Left lung (tissue), 14 donors: ENCODE results near the gene S100PBP. TPM values are rescaled to one million over a fixed set of nuclear protein-coding genes. Genes with fewer than 3 reads are reported as not detected.

Source experiments
- ATAC-seq: fragments of 200-7000 bp; cut with Tn5 transposase; one replicate; pipeline ENCODE4 v1.9.1; 2020; ENCODE audit warnings: moderate library complexity
- DNase-seq, 4 donors: peaks; one replicate each; pipeline ENCODE4 v3.0.0-alpha.2; 2013 to 2020
- H3K27ac ChIP-seq, 2 donors: fragments of 200-600 bp; sonication (generic) in 1 of 2; one replicate each; pipeline versions ENCODE4 v1.5.0 to v1.8.0; 2020 to 2021
- H3K27me3 ChIP-seq, 2 donors: fragments of 200-600 bp; sonication (generic) in 1 of 2; one replicate each; pipeline versions ENCODE4 v1.5.0 to v1.8.0; 2020 to 2021
- H3K36me3 ChIP-seq, 2 donors: fragments of 200-600 bp; sonication (generic) in 1 of 2; one replicate each; pipeline versions ENCODE4 v1.5.0 to v1.8.0; 2020 to 2021
- H3K4me1 ChIP-seq, 2 donors: fragments of 200-600 bp; one replicate each; pipeline ENCODE4 v1.8.0; 2021
- H3K4me3 ChIP-seq, 2 donors: fragments of 200-600 bp; sonication (generic) in 1 of 2; one replicate each; pipeline versions ENCODE4 v1.5.0 to v1.8.0; 2020 to 2021; ENCODE audit warnings: mild to moderate bottlenecking in 1 of 2
- H3K9me3 ChIP-seq, 2 donors: fragments of 200-600 bp; sonication (generic) in 1 of 2; one replicate each; pipeline versions ENCODE4 v1.5.0 to v1.8.0; 2020 to 2021
- CTCF ChIP-seq, 2 donors: fragments of 200-600 bp; sonication (generic) in 1 of 2; IDR thresholded peaks; one replicate each; pipeline versions ENCODE4 v1.5.0 to v1.8.0; 2021; ENCODE audit warnings: antibody characterized with exemption in 2 of 2
- intact Hi-C, 2 donors: fragments of 100-400 bp; cut with DNase I; formaldehyde crosslinking; loops; one replicate each; pipeline versions ENCODE4 v1.11.2 to v1.14.2; 2022
- long read RNA-seq, 12 donors: library from polyadenylated mRNA in 2 of 12; unstranded in 2 of 12; transcript quantifications; one replicate each; pipeline ENCODE4 v2.0.0 and lab custom pipeline, GENCODE V29; 2019 to 2026
- polyA plus RNA-seq, 6 donors: library from polyadenylated mRNA; unstranded; fragments of 120-200 nt; gene quantifications; one replicate each; pipeline ENCODE4 v1.2.1, GENCODE V29; 2013; ENCODE audit not compliant: insufficient read length in 6 of 6
- total RNA-seq, 2 donors: library from RNA; stranded (reverse); fragmentation: NEBNext Ultra II Directional; extraction: Animal tissue kit (Norgen Biotek cat#: 25700); gene quantifications; one replicate each; pipeline ENCODE4 v1.2.1, GENCODE V29; 2021
- donor health status: DM: no; HTN: yes; CAD: no.
- donor health status: DM: no; HTN: no; CAD: no.

S100PBP gene
- total RNA-seq = 10 to 100 TPM; 32.3 to 35.0 TPM
- 10 to 100 TPM; 47.2 to 56.5 (median 53.8) TPM for polyA plus RNA-seq
- long read RNA-seq, donor 1, full-length matches to known transcripts = 13 of 25 reads
- long read RNA-seq, donor 1, partial matches to known transcripts = 12 of 25 reads
- long read RNA-seq, donor 1, other reads (novel, unspliced or antisense) = 0 of 25 reads
- long read RNA-seq, donor 2, full-length matches to known transcripts = 15 of 15 reads
- long read RNA-seq, donor 2, partial matches to known transcripts = 0 of 15 reads
- long read RNA-seq, donor 2, other reads (novel, unspliced or antisense) = 0 of 15 reads
- long read RNA-seq, donor 3, full-length matches to known transcripts = 6 of 29 reads
- long read RNA-seq, donor 3, partial matches to known transcripts = 5 of 29 reads
- long read RNA-seq, donor 3, other reads (novel, unspliced or antisense) = 18 of 29 reads
- long read RNA-seq, donor 4, partial matches to known transcripts = 2 of 5 reads
- long read RNA-seq, donor 4, other reads (novel, unspliced or antisense) = 3 of 5 reads
- long read RNA-seq, donor 5, full-length matches to known transcripts = 8 of 8 reads
- long read RNA-seq, donor 5, partial matches to known transcripts = 0 of 8 reads
- long read RNA-seq, donor 5, other reads (novel, unspliced or antisense) = 0 of 8 reads
- long read RNA-seq, donor 6, full-length matches to known transcripts = 2 of 2 reads
- long read RNA-seq, donor 6, partial matches to known transcripts = 0 of 2 reads
- long read RNA-seq, donor 6, other reads (novel, unspliced or antisense) = 0 of 2 reads
- long read RNA-seq, donor 7, full-length matches to known transcripts = 6 of 6 reads
- long read RNA-seq, donor 7, partial matches to known transcripts = 0 of 6 reads
- long read RNA-seq, donor 7, other reads (novel, unspliced or antisense) = 0 of 6 reads
- long read RNA-seq, donor 8, full-length matches to known transcripts = 11 of 11 reads
- long read RNA-seq, donor 8, partial matches to known transcripts = 0 of 11 reads
- long read RNA-seq, donor 8, other reads (novel, unspliced or antisense) = 0 of 11 reads
- long read RNA-seq, donor 9 = 0 reads
- long read RNA-seq, donor 10, full-length matches to known transcripts = 1 of 3 reads
- long read RNA-seq, donor 10, partial matches to known transcripts = 2 of 3 reads
- long read RNA-seq, donor 10, other reads (novel, unspliced or antisense) = 0 of 3 reads
- long read RNA-seq, donor 11, full-length matches to known transcripts = 7 of 7 reads
- long read RNA-seq, donor 11, partial matches to known transcripts = 0 of 7 reads
- long read RNA-seq, donor 11, other reads (novel, unspliced or antisense) = 0 of 7 reads
- long read RNA-seq, donor 12, full-length matches to known transcripts = 8 of 8 reads
- long read RNA-seq, donor 12, partial matches to known transcripts = 0 of 8 reads
- long read RNA-seq, donor 12, other reads (novel, unspliced or antisense) = 0 of 8 reads

DNA sequence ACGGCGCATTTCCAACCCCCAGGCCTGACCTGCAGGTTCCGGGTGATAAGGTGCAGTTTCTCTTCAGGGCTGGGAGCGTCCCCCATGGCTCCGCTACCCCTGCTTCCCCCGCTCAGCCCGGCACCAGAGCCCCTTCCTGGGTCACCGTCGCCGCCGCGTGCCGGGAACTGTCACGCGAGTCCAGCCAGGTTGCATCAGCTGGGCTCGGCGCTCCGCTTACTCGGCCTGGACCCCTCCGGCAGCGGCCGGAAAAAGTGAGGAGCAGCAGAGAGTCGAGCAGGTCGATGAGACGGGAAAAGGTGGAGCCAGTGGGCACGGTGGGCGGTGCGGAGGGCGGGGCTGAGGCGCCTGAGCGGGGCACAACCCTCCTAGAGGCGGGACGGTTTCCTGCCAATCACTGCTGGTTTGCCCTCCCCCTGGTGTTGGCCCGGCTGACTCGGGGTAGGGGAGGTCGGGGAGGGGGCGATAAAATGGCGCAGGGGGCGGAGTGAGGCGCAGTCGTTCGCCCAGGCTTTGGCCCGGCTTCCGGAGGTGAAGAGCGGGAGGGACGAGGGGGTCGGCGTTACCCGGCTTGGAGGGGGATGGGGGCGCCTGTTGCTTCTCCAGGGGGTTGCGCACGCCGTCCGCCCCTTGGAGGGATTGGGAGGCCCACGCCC, at the start of gene S100PBP, which contains the start of gene YARS1:
Gene S100PBP (plus strand): TSS at position 495 of the 656 bp plus-strand sequence. CDS start 8,447 bp downstream, outside the sequence.
Gene YARS1 (minus strand): TSS at position 200 of the 656 bp plus-strand sequence. CDS start 114 bp downstream, at position 86.
- no peaks in the 10 kb centered on the region for H3K9me3 ChIP-seq
- H3K27me3 ChIP-seq = no peaks in the 10 kb centered on the region
- H3K4me1 ChIP-seq = peaks cover 19 to 55% of the 10 kb centered on the region in 2 donors
- H3K4me3 ChIP-seq = peak within 1 kb of the TSS; percentile 95 to 99
- DNase-seq = peak; percentile 98 to 100 (median 100)
- H3K36me3 ChIP-seq = peaks cover 0 to 6% of the 10 kb centered on the region in 2 donors
- intact Hi-C loops = no loop called here
- peak; percentile 97 for ATAC-seq
- no peak for TF ChIP-seq CTCF (IDR thresholded peaks at IDR 0.05)
- H3K27ac ChIP-seq = peak within 1 kb of the TSS; percentile 94

- no peak for TF ChIP-seq CTCF (IDR thresholded peaks at IDR 0.05)
- intact Hi-C loops = no loop called here
- no peak overlapping the region for H3K27ac ChIP-seq
- ATAC-seq (no peak), DNase-seq (no peak)
- H3K4me3 ChIP-seq = no peak overlapping the region
- H3K36me3 ChIP-seq = peaks cover 0 to 34% of the 10 kb centered on the region in 2 donors
- peaks cover 9 to 36% of the 10 kb centered on the region in 2 donors for H3K4me1 ChIP-seq
- H3K9me3 ChIP-seq = no peaks in the 10 kb centered on the region
- no peaks in the 10 kb centered on the region for H3K27me3 ChIP-seq
Measured at GRCh38 chr1:32768110-32768850, 49.2 kb upstream of the S100PBP start.

GRCh38 chr1:32769524-32770220, 47.8 kb upstream of the S100PBP start:
- Histone ChIP-seq H3K9me3 (no peaks in the 10 kb centered on the region), H3K4me1 (peaks cover 9 to 37% of the 10 kb centered on the region in 2 donors), H3K27ac (no peak overlapping the region), H3K4me3 (no peak overlapping the region), H3K27me3 (no peaks in the 10 kb centered on the region), H3K36me3 (peaks cover 0 to 42% of the 10 kb centered on the region in 2 donors)
- ATAC-seq = no peak
- intact Hi-C loops = loop anchor here in 1 of 2 donors (5.0 kb wide), 1 partner anchor 57 kb away; no protein-coding TSS in a partner anchor
- TF ChIP-seq CTCF (IDR thresholded peaks at IDR 0.05) = no peak
- DNase-seq = peak in 1 of 4 donors; percentile 76
